Right lobe of liver (tissue), 6 donors: ENCODE measurements around the gene MYO1D. TPM values are rescaled to one million over a fixed set of nuclear protein-coding genes. Genes with fewer than 3 reads are reported as not detected.

Experiments
- ATAC-seq, 4 donors: fragments of 200-7000 bp; cut with Tn5 transposase; one replicate each; pipeline ENCODE4 v1.9.1; 2020; ENCODE audit warnings: mild to moderate bottlenecking in 4 of 4, moderate library complexity in 4 of 4
- DNase-seq, 3 donors: peaks; one replicate each; pipeline ENCODE4 v3.0.0-alpha.2; 2020
- H3K27ac ChIP-seq, 3 donors: fragments of 200-600 bp; one replicate each; pipeline ENCODE4 v1.8.0; 2022
- H3K27me3 ChIP-seq, 2 donors: fragments of 200-600 bp; one replicate each; pipeline ENCODE4 v1.8.0; 2022
- H3K36me3 ChIP-seq, 4 donors: fragments of 200-600 bp; sonication (generic) in 1 of 4; one replicate each; pipeline versions ENCODE4 v1.5.1 to v1.8.0; 2017 to 2022; ENCODE audit warnings: control low read depth in 1 of 4
- H3K4me1 ChIP-seq, 4 donors: fragments of 200-600 bp; sonication (generic) in 1 of 4; one replicate each; pipeline versions ENCODE4 v1.5.1 to v1.8.0; 2017 to 2022; ENCODE audit warnings: control low read depth in 1 of 4
- H3K4me3 ChIP-seq, 3 donors: fragments of 200-600 bp; one replicate each; pipeline ENCODE4 v1.8.0; 2022
- H3K9me3 ChIP-seq, 4 donors: fragments of 200-600 bp; sonication (generic) in 1 of 4; one replicate each; pipeline versions ENCODE4 v1.5.1 to v1.8.0; 2017 to 2022; ENCODE audit warnings: control low read depth in 1 of 4
- POLR2A ChIP-seq: fragments of 450-650 bp; IDR thresholded peaks from one replicate; pipeline ENCODE4 v1.6.1; 2017; ENCODE audit warnings: antibody characterized with exemption, mild to moderate bottlenecking
- WGBS: methylation state at CpG from one replicate; pipeline ENCODE4 v1.1.6; 2018; ENCODE audit warnings: low coverage, low lambda C conversion rate; ENCODE audit not compliant: insufficient coverage; ENCODE audit errors: missing lambda C conversion rate; 5-methylcytosine and 5-hydroxymethylcytosine counted together
- intact Hi-C, 2 donors: fragments of 100-400 bp; cut with DNase I; formaldehyde crosslinking; loops; one replicate each; pipeline versions ENCODE4 v1.11.2 to v1.14.1; 2022
- total RNA-seq, 6 experiments: library from RNA; depleted of rRNA in 2 of 6; stranded (reverse); fragments of >200 nt in 2 of 6; fragmentation: NEBNext Ultra II Directional in 3 of 6; extraction: Animal tissue kit (Norgen Biotek cat#: 25700) in 3 of 6; gene quantifications; one replicate each; pipeline versions ENCODE4 v1.1.0 to v1.2.4, GENCODE V29; 2016 to 2023
- TF ChIP-seq, protein P1 (sequence below), 4 donors: fragments of 200-600 bp in 3 of 4; fragments of 450-650 bp in 1 of 4; IDR thresholded peaks; one replicate each; pipeline versions ENCODE4 v1.5.1 to v1.8.0; 2016 to 2022; ENCODE audit warnings: antibody characterized with exemption in 4 of 4, mild to moderate bottlenecking in 2 of 4
- donor health status: DM: no; HTN: yes; CAD: no.
- donor health status: DM: no; HTN: no; CAD: no.
- donor health status: DM: no; HTN: no; CAD: no.
- donor health status: DM: no; HTN: yes; CAD: no.
- donor health status: DM: no; HTN: yes; CAD: no.

MYO1D gene
- total RNA-seq, 6 experiments from 2014 or later = 17.6 to 25.7 (median 21.0) TPM

DNA sequence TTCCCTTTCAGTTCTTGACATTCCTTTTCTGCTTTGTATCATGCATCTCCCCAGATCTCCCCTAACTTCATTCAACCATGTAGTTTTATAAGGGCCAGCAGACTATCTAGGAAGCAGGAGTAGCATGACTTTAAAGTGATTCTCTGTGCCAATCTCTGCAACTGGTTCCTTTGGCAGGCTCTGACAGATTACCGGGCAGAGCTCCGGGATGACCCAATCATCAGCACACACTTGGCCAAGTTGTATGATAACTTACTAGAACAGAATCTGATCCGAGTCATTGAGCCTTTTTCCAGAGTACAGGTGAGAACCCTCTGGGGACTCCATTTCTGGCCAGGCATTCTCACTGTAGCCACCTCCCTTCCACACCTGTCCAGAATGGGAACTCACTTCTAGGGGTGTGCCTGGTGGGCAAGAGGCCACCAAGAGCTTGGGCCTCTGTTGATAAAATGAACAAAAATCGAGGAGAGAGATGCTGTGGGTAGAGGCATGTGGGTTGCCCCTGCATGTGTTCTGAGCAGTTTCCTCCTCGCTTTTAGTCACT lies 397.8 kb downstream of the MYO1D start:
- Histone ChIP-seq H3K27ac (no peak overlapping the region), H3K9me3 (no peaks in the 10 kb centered on the region), H3K36me3 (peaks cover 4 to 85% (median 53%) of the 10 kb centered on the region in 4 donors), H3K27me3 (no peaks in the 10 kb centered on the region), H3K4me1 (peaks cover 0 to 3% (median 0%) of the 10 kb centered on the region in 4 donors), H3K4me3 (no peak overlapping the region)
- ATAC-seq = peak in 2 of 4 donors; percentile 56 to 78
- peak in 1 of 3 donors; percentile 56 for DNase-seq
- intact Hi-C loops = loop anchor here in 1 of 2 donors (10.0 kb wide), 1 partner anchor 296 kb away; no protein-coding TSS in a partner anchor
- TF ChIP-seq, protein P1, sequence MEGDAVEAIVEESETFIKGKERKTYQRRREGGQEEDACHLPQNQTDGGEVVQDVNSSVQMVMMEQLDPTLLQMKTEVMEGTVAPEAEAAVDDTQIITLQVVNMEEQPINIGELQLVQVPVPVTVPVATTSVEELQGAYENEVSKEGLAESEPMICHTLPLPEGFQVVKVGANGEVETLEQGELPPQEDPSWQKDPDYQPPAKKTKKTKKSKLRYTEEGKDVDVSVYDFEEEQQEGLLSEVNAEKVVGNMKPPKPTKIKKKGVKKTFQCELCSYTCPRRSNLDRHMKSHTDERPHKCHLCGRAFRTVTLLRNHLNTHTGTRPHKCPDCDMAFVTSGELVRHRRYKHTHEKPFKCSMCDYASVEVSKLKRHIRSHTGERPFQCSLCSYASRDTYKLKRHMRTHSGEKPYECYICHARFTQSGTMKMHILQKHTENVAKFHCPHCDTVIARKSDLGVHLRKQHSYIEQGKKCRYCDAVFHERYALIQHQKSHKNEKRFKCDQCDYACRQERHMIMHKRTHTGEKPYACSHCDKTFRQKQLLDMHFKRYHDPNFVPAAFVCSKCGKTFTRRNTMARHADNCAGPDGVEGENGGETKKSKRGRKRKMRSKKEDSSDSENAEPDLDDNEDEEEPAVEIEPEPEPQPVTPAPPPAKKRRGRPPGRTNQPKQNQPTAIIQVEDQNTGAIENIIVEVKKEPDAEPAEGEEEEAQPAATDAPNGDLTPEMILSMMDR (IDR thresholded peaks at IDR 0.05) = no peak
- TF ChIP-seq POLR2A = no peak
- 37% methylated on average over 5 of the region's 5 CpGs for WGBS

DNA sequence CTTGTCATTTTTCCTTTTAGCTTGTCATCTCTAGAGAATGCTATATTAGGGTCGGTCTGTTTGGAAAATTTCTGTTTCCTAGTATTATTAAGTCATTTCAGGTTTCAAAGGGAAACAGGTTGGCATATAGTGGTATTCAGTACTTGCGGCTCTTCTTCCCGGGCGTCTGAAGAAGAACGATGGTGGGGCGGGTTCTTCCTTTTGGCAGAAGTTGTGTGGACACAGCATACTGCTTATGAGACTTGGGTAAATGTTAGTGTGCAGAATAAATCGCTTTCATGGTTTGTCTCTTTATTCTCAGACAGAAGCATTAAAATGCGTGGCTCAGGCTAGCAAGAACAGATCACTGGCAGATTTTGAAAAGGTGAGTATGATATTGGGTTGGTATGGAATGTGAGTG lies 399.7 kb downstream of the MYO1D start:
- TF ChIP-seq, protein P1 (IDR thresholded peaks at IDR 0.05) = no peak
- TF ChIP-seq POLR2A = no peak
- H3K27ac ChIP-seq = no peak overlapping the region
- H3K4me3 ChIP-seq = no peak overlapping the region
- DNase-seq (no peak), ATAC-seq (no peak)
- no peaks in the 10 kb centered on the region for H3K27me3 ChIP-seq
- intact Hi-C loops = loop anchor here in 1 of 2 donors (10.0 kb wide), 1 partner anchor 298 kb away; no protein-coding TSS in a partner anchor
- WGBS = 92% methylated on average over 8 of the region's 8 CpGs
- peaks cover 4 to 95% (median 57%) of the 10 kb centered on the region in 4 donors for H3K36me3 ChIP-seq
- H3K9me3 ChIP-seq = no peaks in the 10 kb centered on the region
- H3K4me1 ChIP-seq = peaks cover 0 to 3% (median 0%) of the 10 kb centered on the region in 4 donors

DNA sequence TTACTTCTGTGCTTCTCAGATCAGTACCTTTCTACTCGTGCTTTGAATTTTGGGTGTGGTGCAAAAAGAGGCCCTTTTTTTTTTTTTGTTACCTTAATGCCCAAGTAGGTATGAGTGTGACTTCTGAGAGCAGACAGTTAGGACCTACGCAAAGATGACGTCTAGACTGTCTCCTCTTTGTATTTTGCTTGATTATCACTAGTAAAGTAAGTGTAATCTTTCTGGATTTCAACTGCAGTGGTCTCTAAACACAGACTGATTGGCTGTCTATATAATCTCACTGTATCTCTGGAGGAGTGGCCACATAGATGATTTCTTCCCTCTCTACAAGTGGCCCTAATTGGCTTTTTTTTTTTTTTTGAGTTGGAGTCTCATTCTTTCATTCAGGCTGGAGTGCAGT lies 401.7 kb downstream of the MYO1D start:
- no peak for ATAC-seq
- DNase-seq = no peak
- H3K4me1 ChIP-seq = peaks cover 0 to 3% (median 0%) of the 10 kb centered on the region in 4 donors
- H3K4me3 ChIP-seq = no peak overlapping the region
- peaks cover 4 to 95% (median 54%) of the 10 kb centered on the region in 4 donors for H3K36me3 ChIP-seq
- intact Hi-C loops = loop anchor here in 1 of 2 donors (10.0 kb wide), 1 partner anchor 300 kb away; no protein-coding TSS in a partner anchor
- H3K27ac ChIP-seq = no peak overlapping the region
- 88% methylated on average over 3 of the region's 3 CpGs for WGBS
- no peaks in the 10 kb centered on the region for H3K27me3 ChIP-seq
- H3K9me3 ChIP-seq = no peaks in the 10 kb centered on the region
- TF ChIP-seq POLR2A = no peak
- TF ChIP-seq, protein P1 (IDR thresholded peaks at IDR 0.05) = no peak

DNA sequence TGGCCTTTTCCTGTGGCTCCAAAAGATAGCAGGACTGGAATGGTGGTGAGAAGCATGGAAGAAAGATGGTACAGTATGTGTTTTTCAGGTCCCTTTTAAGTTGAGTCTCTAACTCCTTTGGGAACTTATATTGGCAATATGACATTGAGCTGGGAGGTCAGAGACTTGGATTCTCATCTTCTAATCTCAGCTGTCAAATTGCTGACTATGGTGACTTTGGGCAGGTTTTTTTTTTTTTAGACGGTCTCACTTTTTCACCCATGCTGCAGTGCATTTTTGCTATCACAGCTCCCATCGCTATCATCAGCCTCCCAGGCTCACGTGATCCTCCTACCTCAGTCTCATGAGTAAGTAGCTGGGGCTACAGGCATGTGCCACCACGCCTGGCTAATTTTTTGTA lies 405.3 kb downstream of the MYO1D start:
- TF ChIP-seq, protein P1 (IDR thresholded peaks at IDR 0.05) = no peak
- TF ChIP-seq POLR2A = no peak
- H3K27me3 ChIP-seq = no peaks in the 10 kb centered on the region
- intact Hi-C loops = loop anchor here in 1 of 2 donors (10.0 kb wide), 1 partner anchor 303 kb away; no protein-coding TSS in a partner anchor
- 88% methylated on average over 4 of the region's 4 CpGs for WGBS
- no peak overlapping the region for H3K4me3 ChIP-seq
- no peaks in the 10 kb centered on the region for H3K4me1 ChIP-seq
- DNase-seq = no peak
- ATAC-seq = no peak
- H3K36me3 ChIP-seq = peaks cover 4 to 95% (median 44%) of the 10 kb centered on the region in 4 donors
- no peak overlapping the region for H3K27ac ChIP-seq
- no peaks in the 10 kb centered on the region for H3K9me3 ChIP-seq
